HepG2 (cell line): Measurements from ENCODE around the gene PRIMA1. TPM values are rescaled to one million over a fixed set of nuclear protein-coding genes. Genes with fewer than 3 reads are reported as not detected.
A peak's percentile ranks its signal among the peaks of the same experiment; 100 is the strongest.

Experiments used
- ATAC-seq: fragments of 200-7000 bp; cut with Tn5 transposase; 3 replicates; pipeline ENCODE4 v1.9.1; 2020; ENCODE audit warnings: mild to moderate bottlenecking, moderate library complexity
- BruUV-seq: library from RNA; stranded (reverse); fragments of 400-500 nt; replicated peaks from 2 replicates; lab custom pipeline; 2021; lab: Mats Ljungman, UMichigan
- CTCF ChIA-PET: fragments of 300-600 bp; formaldehyde crosslinking; extraction: SDS; loops from one replicate; lab custom pipeline; 2021; ENCODE audit warnings: low total read pairs, inconsistent platforms, low intra/inter-chr PET ratio; lab: Yijun Ruan, JAX
- POLR2A ChIA-PET: fragments of 350-600 bp; sonication (Branson Sonifier 250); formaldehyde crosslinking; loops from one replicate; lab custom pipeline; 2020; ENCODE audit warnings: antibody characterized with exemption, inconsistent platforms; lab: Yijun Ruan, JAX
- DNase-seq: peaks from one replicate; pipeline ENCODE4 v3.0.0-alpha.2; 2015; ENCODE audit warnings: low spot score
- FAIRE-seq: peaks from 3 replicates; lab custom pipeline; 2011; peaks lifted over from hg19 to GRCh38; lab: Jason Lieb, UNC
- H2AFZ ChIP-seq: one replicate; pipeline ENCODE4 v1.6.1; 2011; ENCODE audit warnings: low read length, inconsistent platforms
- H3K27ac ChIP-seq: fragments of 300-600 bp; 3 replicates; pipeline ENCODE4 v1.8.0; 2011; ENCODE audit warnings: mixed run types, mild to moderate bottlenecking, mixed read lengths, low read length, inconsistent platforms; ENCODE audit not compliant: insufficient read depth; ENCODE audit errors: extremely low read length
- H3K27me3 ChIP-seq, 2 experiments: fragments of 200-600 bp in 1 of 2; 2 replicates in 1 of 2; 3 replicates in 1 of 2; pipeline versions ENCODE4 v1.6.0 to v1.8.0; 2011; ENCODE audit warnings: low read length in 2 of 2, mild to moderate bottlenecking in 2 of 2, moderate library complexity in 2 of 2, inconsistent platforms in 1 of 2; ENCODE audit not compliant: insufficient read depth in 2 of 2, control insufficient read depth in 1 of 2
- H3K36me3 ChIP-seq, 2 experiments: fragments of 200-600 bp in 1 of 2; replicated peaks in 1 of 2; 2 replicates in 1 of 2; 3 replicates in 1 of 2; pipeline versions ENCODE4 v1.5.1 to v1.8.0; 2011; ENCODE audit warnings: low read length in 2 of 2, inconsistent platforms in 1 of 2; ENCODE audit not compliant: insufficient read depth in 2 of 2, control insufficient read depth in 1 of 2
- H3K4me1 ChIP-seq: 2 replicates; pipeline ENCODE4 v1.5.1; 2012; ENCODE audit warnings: low read length, inconsistent platforms; ENCODE audit not compliant: insufficient read depth
- H3K4me2 ChIP-seq: 2 replicates; pipeline ENCODE4 v1.6.0; 2011; ENCODE audit warnings: low read depth, low read length, inconsistent platforms
- H3K4me3 ChIP-seq, 3 experiments: fragments of 200-600 bp in 1 of 3; sonication (generic), shearing (Covaris generic) in 1 of 3; replicated peaks in 1 of 3; 2 replicates each; pipeline ENCODE4 v1.5.1; 2011 to 2016; ENCODE audit warnings: low read length in 3 of 3, inconsistent platforms in 2 of 3, low read depth in 2 of 3, mild to moderate bottlenecking in 2 of 3, control low read depth in 1 of 3, mixed read lengths in 1 of 3; ENCODE audit not compliant: insufficient read depth in 1 of 3
- H3K79me2 ChIP-seq: one replicate; pipeline ENCODE4 v1.6.1; 2011; ENCODE audit warnings: low read length, inconsistent platforms; ENCODE audit not compliant: insufficient read depth
- H3K9ac ChIP-seq: 2 replicates; pipeline ENCODE4 v1.6.0; 2011; ENCODE audit warnings: mild to moderate bottlenecking, low read depth, low read length, inconsistent platforms; ENCODE audit not compliant: insufficient read depth
- H3K9me3 ChIP-seq: 2 replicates; pipeline ENCODE4 v1.5.1; 2012; ENCODE audit warnings: mild to moderate bottlenecking, low read length
- H4K20me1 ChIP-seq: 2 replicates; pipeline ENCODE4 v1.6.0; 2011; ENCODE audit warnings: inconsistent platforms, mild to moderate bottlenecking, low read length, moderate library complexity; ENCODE audit not compliant: insufficient read depth
- AGO1 ChIP-seq: fragments of 200-400 bp; formaldehyde crosslinking; IDR thresholded peaks from 2 replicates; pipeline ENCODE4 v1.6.1; 2017; ENCODE audit warnings: mild to moderate bottlenecking, low read depth, low read length, moderate library complexity; ENCODE audit not compliant: poor library complexity, severe bottlenecking
- AHR ChIP-seq: IDR thresholded peaks from 2 replicates; pipeline ENCODE4 v1.6.1; 2018; ENCODE audit warnings: missing genetic modification reagents, missing compliant biosample characterization
- CBX1 ChIP-seq: IDR thresholded peaks from one replicate; pipeline ENCODE4 v1.6.1; 2016; ENCODE audit warnings: antibody characterized with exemption, low read depth
- EEA1 ChIP-seq: sonication (generic); formaldehyde crosslinking; IDR thresholded peaks from 2 replicates; pipeline ENCODE4 v1.5.1; 2020; ENCODE audit warnings: mild to moderate bottlenecking, missing genetic modification reagents, borderline replicate concordance
- EED ChIP-seq: sonication (generic); formaldehyde crosslinking; IDR thresholded peaks from 2 replicates; pipeline ENCODE4 v1.5.0; 2020; ENCODE audit warnings: mild to moderate bottlenecking, missing genetic modification reagents
- FOXJ3 ChIP-seq: sonication (generic); formaldehyde crosslinking; IDR thresholded peaks from 2 replicates; pipeline ENCODE4 v1.4.0; 2020; ENCODE audit warnings: missing genetic modification reagents, mild to moderate bottlenecking, borderline replicate concordance
- SIX1 ChIP-seq: sonication (generic); formaldehyde crosslinking; IDR thresholded peaks from 2 replicates; pipeline ENCODE4 v1.4.0; 2020; ENCODE audit warnings: missing genetic modification reagents, borderline replicate concordance
- ZBTB49 ChIP-seq: sonication (generic); formaldehyde crosslinking; IDR thresholded peaks from 2 replicates; pipeline ENCODE4 v1.4.0; 2020; ENCODE audit warnings: missing genetic modification reagents, borderline replicate concordance
- ZNF550 ChIP-seq: sonication (generic); formaldehyde crosslinking; IDR thresholded peaks from 2 replicates; pipeline ENCODE4 v1.4.0; 2020; ENCODE audit warnings: mild to moderate bottlenecking, missing genetic modification reagents, borderline replicate concordance
- ZNF563 ChIP-seq: sonication (generic); formaldehyde crosslinking; IDR thresholded peaks from 2 replicates; pipeline ENCODE4 v1.8.0; 2022; ENCODE audit warnings: mild to moderate bottlenecking, moderate library complexity, missing genetic modification reagents
- ZNF703 ChIP-seq: sonication (generic); formaldehyde crosslinking; IDR thresholded peaks from 2 replicates; pipeline ENCODE4 v1.5.1; 2020; ENCODE audit warnings: missing genetic modification reagents, mild to moderate bottlenecking, moderate library complexity, borderline replicate concordance
- ZNF839 ChIP-seq: sonication (generic); formaldehyde crosslinking; IDR thresholded peaks from 2 replicates; pipeline ENCODE4 v1.4.0; 2020; ENCODE audit warnings: missing genetic modification reagents, mild to moderate bottlenecking, borderline replicate concordance
- WGBS: methylation state at CpG from one replicate; pipeline ENCODE4 v1.1.6; 2017; ENCODE audit warnings: low lambda C conversion rate; 5-methylcytosine and 5-hydroxymethylcytosine counted together
- in situ Hi-C: cut with HindIII; loops from 2 replicates; pipeline ENCODE4 v1.10.0; 2017; ENCODE audit warnings: low pct_unique_long_range_greater_than_20kb; ENCODE audit not compliant: extremely low pct_ligation_motif_present
- intact Hi-C: fragments of 100-400 bp; cut with micrococcal nuclease; formaldehyde crosslinking; loops from one replicate; pipeline ENCODE4 v1.10.0; 2022; ENCODE audit not compliant: unreplicated experiment
- polyA plus RNA-seq, 8 experiments: library from polyadenylated mRNA; depleted of rRNA in 3 of 8; stranded (reverse) in 7 of 8; unstranded in 1 of 8; fragments of >200 nt; fragmentation: Illumina TruSeq in 4 of 8; extraction: Trizol in 4 of 8; gene quantifications; 2 replicates each; pipeline versions ENCODE4 v1.2.1 to v1.2.3, GENCODE V29; 2011 to 2016; ENCODE audit warnings: low read depth in 4 of 8, missing spikeins in 1 of 8, mixed read lengths in 1 of 8; ENCODE audit not compliant: insufficient read depth in 1 of 8
- total RNA-seq, 5 experiments: library from RNA; depleted of rRNA; stranded (reverse); fragments of >200 nt; fragmentation: Illumina TruSeq; extraction: Trizol; gene quantifications; 2 replicates each; pipeline ENCODE4 v1.2.3, GENCODE V29; 2016; ENCODE audit warnings: low read depth in 1 of 5
- TF ChIP-seq, protein P1 (sequence below): sonication (generic); formaldehyde crosslinking; IDR thresholded peaks from 2 replicates; pipeline ENCODE4 v1.5.1; 2020; ENCODE audit warnings: missing genetic modification reagents, mild to moderate bottlenecking, borderline replicate concordance
- TF ChIP-seq, protein P2 (sequence below): sonication (generic); formaldehyde crosslinking; IDR thresholded peaks from 2 replicates; pipeline ENCODE4 v1.5.1; 2020; ENCODE audit warnings: mild to moderate bottlenecking, missing genetic modification reagents, moderate library complexity

Gene PRIMA1
- total and polyA plus RNA-seq, 2 of the 13 experiments (the other 11 are each of a cell fraction or from before 2014, with no cell fraction given), result 2.4 to 3.2 TPM

GRCh38 chr14:93727039-93727740 is 61.1 kb downstream of the PRIMA1 start:
- in situ Hi-C loops (no loop called here), intact Hi-C loops (no loop called here)
- H3K4me2 ChIP-seq, result no peak overlapping the region
- ATAC-seq (peak; percentile 46; the same call in 2 of the 3 replicates), FAIRE-seq (no peak), DNase-seq (no peak)
- no peak overlapping the region for H3K4me3 ChIP-seq
- WGBS, result 81% methylated on average over 12 of the region's 23 CpGs
- POLR2A ChIA-PET, result no interaction called here
- H3K27ac ChIP-seq, result no peak overlapping the region
- no peak overlapping the region for H2AFZ ChIP-seq
- no peaks in the 10 kb centered on the region for H3K4me1 ChIP-seq
- H4K20me1 ChIP-seq, result no peaks in the 10 kb centered on the region
- H3K9me3 ChIP-seq, result no peaks in the 10 kb centered on the region
- H3K79me2 ChIP-seq, result no peaks in the 10 kb centered on the region
- H3K27me3 ChIP-seq, result no peaks in the 10 kb centered on the region
- no peaks in the 10 kb centered on the region for H3K36me3 ChIP-seq
- no peak for TF ChIP-seq ZNF703
- no peak for TF ChIP-seq EEA1 (CRISPR knock-in tag)
- no peak for TF ChIP-seq EED (CRISPR knock-in tag)
- no peak for TF ChIP-seq SIX1 (CRISPR knock-in tag)
- TF ChIP-seq CBX1, result no peak
- TF ChIP-seq FOXJ3 (CRISPR knock-in tag), result no peak
- TF ChIP-seq, protein P1, sequence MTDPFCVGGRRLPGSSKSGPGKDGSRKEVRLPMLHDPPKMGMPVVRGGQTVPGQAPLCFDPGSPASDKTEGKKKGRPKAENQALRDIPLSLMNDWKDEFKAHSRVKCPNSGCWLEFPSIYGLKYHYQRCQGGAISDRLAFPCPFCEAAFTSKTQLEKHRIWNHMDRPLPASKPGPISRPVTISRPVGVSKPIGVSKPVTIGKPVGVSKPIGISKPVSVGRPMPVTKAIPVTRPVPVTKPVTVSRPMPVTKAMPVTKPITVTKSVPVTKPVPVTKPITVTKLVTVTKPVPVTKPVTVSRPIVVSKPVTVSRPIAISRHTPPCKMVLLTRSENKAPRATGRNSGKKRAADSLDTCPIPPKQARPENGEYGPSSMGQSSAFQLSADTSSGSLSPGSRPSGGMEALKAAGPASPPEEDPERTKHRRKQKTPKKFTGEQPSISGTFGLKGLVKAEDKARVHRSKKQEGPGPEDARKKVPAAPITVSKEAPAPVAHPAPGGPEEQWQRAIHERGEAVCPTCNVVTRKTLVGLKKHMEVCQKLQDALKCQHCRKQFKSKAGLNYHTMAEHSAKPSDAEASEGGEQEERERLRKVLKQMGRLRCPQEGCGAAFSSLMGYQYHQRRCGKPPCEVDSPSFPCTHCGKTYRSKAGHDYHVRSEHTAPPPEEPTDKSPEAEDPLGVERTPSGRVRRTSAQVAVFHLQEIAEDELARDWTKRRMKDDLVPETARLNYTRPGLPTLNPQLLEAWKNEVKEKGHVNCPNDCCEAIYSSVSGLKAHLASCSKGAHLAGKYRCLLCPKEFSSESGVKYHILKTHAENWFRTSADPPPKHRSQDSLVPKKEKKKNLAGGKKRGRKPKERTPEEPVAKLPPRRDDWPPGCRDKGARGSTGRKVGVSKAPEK (CRISPR knock-in tag), result no peak
- TF ChIP-seq ZNF563 (CRISPR knock-in tag), result no peak
- TF ChIP-seq ZNF839 (CRISPR knock-in tag), result no peak
- TF ChIP-seq AGO1, result no peak
- TF ChIP-seq ZNF550 (CRISPR knock-in tag), result no peak
- no peak for TF ChIP-seq AHR (CRISPR knock-in tag)
- TF ChIP-seq, protein P2, sequence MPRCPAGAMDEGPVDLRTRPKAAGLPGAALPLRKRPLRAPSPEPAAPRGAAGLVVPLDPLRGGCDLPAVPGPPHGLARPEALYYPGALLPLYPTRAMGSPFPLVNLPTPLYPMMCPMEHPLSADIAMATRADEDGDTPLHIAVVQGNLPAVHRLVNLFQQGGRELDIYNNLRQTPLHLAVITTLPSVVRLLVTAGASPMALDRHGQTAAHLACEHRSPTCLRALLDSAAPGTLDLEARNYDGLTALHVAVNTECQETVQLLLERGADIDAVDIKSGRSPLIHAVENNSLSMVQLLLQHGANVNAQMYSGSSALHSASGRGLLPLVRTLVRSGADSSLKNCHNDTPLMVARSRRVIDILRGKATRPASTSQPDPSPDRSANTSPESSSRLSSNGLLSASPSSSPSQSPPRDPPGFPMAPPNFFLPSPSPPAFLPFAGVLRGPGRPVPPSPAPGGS, result no peak
- no peak for TF ChIP-seq ZBTB49 (CRISPR knock-in tag)
- TF ChIP-seq, all 625 proteins: peak for 0
- CTCF ChIA-PET, result no interaction called here
- BruUV-seq, result no TSS peak
- H3K9ac ChIP-seq, result no peak overlapping the region
